GM18520 (cell line): ENCODE measurements around the gene IVD.
"Not testable (repeated sequence)": the region's sequence is repeated elsewhere in the genome, so short reads cannot be mapped to it uniquely, and the experiment has no call there.

ENCODE experiments used
- ATAC-seq: cut with Tn5 transposase; IDR thresholded peaks from one replicate; pipeline ENCODE4 v1.9.1; 2021; ENCODE audit not compliant: unreplicated experiment

The IVD gene

GRCh38 chr15:40453941-40454340, 48.3 kb downstream of the IVD start:
- ATAC-seq = not testable (repeated sequence)

DNA sequence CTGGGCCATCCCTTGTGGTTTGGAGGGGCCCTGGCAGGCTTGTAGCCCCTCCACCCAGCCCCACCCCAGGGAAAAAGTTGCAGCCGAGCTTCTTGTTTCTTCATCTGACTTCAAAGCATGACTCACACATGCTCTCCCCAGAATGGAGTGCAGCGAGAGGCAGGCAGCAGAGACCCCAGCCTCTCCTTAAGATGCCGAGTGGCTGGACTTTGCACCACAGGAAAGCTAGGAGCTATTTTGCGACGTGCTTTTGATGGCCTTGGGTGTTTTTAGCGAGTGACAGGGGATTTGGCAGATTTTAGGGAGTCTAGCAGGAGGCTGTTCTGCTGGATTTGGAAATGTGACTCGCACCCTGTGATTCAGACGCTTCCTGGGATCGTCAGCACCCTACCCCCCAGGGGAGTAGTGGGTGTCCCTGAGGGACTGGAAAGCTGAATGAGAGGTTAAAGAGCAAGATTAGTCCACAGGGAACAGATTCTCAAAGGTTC, 49.4 kb downstream of the IVD start:
- no peak for ATAC-seq

GRCh38 chr15:40456299-40456712, 50.7 kb downstream of the IVD start:
- ATAC-seq = no peak

DNA sequence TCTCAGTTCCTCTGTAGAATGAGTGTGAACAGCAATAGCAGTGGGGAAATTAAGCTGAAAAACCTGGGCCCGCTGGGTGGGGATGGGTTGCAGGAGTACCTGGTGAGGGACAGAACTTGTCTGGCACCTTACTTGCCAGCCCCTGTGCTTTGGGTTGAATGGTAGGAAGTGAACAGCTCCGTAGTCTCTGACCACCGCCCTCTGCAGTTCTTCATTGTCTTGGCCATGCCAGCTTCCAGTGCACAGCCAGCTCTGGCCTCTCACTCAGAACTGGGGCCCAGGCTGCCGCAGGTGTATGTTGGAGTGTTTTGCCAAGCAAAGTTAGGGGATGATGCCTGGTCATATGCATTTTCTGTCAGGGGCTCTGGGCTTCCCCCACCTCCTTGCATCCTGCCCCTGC, 51.1 kb downstream of the IVD start:
- ATAC-seq = no peak

- ATAC-seq = no peak
These were observed 53.1 kb downstream of the IVD start for GRCh38 chr15:40458495-40459371.

DNA sequence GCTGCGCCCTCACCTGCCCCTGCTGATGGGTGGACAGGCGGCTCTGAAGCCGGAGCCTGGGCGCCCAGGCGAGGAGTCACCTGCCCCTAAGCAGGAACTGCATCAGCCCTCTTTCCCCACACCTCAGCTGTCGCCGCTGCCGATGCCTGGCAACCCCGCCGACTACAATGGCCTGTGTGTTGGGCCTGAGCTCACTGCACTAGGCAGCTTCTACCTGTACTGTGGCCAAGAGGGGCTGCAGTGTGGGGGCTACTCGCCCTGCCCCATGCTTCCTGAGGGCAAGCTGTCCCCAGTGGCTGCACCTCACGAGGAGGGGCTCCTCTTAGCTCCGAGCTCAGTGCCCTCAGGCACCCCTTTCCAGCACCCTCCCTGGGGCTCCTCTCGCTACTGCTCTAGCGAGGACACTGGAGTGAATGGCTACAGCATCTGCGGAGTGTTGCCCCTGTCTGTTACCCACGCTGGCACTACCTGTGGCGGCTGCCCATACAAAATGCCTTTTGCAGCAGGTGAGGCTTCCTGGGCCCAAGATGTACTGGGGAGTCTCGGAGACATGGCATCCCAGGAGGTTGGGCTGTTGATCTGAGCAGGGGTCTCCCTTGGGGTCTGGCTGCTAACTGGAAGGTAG, 53.9 kb downstream of the IVD start:
- ATAC-seq = no peak

GRCh38 chr15:40460404-40460803, 54.8 kb downstream of the IVD start:
- no peak for ATAC-seq

GRCh38 chr15:40461958-40462357, 56.4 kb downstream of the IVD start:
- ATAC-seq = no peak

GRCh38 chr15:40463279-40463678, 57.7 kb downstream of the IVD start:
- no peak for ATAC-seq

- ATAC-seq = no peak
These were observed 58.4 kb downstream of the IVD start for GRCh38 chr15:40463886-40464545.

- no peak for ATAC-seq
These were observed 59.1 kb downstream of the IVD start for GRCh38 chr15:40464595-40465185.

DNA sequence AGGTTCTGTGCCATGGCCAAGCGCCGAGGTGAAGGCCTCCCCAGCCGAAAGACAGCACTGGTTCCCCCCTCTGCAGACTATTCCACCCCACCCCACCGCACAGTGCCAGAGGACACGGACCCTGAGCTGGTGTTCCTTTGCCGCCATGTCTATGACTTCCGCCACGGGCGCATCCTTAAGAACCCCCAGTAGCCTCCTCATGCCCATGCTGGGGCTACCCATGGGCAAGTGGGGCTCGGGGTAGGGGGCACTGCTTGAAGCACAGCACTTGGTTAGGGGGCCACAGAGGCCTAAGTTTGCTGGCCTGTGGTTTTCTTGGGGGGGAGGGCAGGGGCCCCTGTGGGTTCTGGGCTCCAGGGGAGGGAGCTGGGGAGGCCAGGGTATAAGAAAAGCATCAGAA, 60.3 kb downstream of the IVD start:
- no peak for ATAC-seq

DNA sequence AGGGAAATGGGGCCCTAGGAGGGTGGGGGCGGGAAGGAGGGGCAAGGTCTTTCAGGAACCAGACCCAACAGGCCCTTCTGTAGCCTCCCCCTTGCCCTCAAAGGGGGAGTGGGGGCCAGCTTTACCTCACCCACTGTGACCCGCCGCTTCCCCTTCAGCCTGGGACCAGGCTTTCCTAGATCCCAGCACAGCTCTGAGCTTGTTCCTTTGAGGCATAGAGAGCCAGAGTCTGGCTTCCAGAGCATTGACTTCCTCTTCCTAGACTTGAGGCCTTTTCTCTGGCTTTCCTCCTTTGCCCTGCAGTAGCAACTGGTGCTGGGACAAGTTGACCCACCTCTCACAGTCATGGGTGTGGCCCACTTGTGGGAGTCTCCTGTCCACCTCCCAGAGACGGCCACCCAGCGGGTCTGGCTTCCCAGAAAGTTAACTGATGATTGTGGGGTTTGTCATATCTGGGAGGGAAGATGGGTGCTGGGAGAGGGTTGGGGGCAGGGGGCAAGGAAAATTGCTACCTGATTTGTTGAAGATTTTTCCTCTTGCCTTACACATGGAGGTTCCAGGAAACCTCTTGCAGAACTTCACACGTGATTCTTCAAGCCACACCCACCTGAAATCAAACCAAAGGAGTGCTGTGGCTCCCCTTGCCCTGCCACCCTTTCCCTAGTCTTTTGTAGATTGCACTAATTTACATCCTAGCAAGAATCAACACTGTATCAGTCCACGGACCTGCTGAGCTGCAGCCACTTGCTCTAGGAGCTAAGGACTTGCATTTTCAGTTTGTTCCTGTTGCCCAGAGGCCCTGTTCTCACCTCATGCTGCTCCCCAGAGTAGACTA, 61.0 kb downstream of the IVD start:
- ATAC-seq = no peak

GRCh38 chr15:40467261-40467615, 61.6 kb downstream of the IVD start:
- ATAC-seq = no peak

DNA sequence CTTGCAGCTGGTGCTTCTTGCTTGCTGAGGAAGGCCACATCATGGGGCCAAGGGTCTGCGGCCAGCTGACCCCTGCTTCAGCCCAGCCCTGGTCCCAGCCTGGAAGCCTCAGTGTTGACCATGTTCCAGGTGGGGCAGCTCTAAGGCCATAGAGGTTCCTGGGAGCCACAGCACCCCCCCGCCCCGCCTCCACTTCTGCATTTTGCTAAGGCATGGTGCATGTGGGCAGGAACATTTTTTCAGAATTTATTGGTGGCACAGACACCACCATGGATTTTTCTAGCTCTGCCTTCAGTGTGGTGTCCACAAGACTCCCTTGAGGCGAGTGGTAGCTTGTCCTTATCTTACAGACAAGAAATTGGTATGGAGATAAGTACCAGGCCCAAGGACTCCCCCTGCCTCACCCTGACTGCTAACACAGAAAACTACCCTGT, 63.3 kb downstream of the IVD start:
- no peak for ATAC-seq

DNA sequence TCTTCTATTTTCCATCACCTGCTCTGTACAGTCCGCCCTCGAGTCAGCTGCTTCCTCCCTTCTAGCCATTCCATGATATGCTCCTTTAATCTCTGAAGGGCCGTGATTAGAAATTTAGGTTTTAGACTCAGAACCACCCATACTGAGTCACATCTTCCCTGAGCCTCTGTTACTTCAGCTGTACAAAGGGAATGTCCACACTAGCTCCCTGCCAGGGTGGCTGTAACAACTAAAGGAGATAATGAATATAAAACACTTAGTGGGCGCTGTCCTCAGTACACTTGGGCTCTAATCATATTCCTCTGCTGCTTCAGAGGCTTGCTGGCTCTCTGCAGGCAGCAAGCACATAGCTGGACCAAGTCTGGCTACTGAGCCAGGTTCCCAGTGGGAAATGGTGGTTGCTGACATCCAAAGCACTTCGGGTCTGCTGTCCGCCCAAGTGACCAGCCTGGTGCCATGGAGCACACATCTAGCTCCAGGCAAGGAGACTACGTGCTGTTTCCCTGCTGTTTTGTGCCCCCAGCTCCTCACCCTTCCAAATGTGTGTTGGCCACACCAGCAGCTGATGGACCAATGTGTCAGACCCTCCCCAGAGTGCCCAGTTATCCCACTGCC, 64.3 kb downstream of the IVD start:
- ATAC-seq = no peak

GRCh38 chr15:40470423-40471104, 65.0 kb downstream of the IVD start, which contains the start of gene CHST14:
TSS of gene CHST14 (plus strand) at chr15:40470984. CDS start at chr15:40471214, 230 bp downstream.
- ATAC-seq = no peak
